Measurements from ENCODE around the gene SUN5.

DNA sequence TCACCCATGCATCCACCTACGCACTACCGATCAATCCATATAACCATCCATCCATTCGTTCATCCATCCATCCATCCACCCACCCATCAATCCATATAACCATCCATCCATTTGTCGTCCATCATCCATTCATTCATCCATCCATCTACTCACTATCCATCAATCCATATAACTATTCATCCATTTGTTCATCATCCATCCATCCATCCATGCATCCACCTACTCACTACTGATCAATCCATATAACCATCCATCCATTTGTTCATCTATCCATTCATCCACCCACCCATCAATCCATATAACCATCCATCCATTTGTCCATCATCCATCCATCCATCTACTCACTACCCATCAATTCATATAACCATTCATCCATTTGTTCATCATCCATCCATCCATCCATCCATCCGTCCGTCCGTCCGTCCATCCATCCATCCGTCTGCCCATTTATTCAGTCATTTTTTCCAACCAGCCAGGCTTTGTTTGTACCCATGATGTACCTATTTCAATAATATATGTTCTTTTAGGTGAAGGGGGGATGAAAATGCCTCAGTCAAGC, 21.2 kb upstream of the SUN5 start:
- TF ChIP-seq, protein P1, sequence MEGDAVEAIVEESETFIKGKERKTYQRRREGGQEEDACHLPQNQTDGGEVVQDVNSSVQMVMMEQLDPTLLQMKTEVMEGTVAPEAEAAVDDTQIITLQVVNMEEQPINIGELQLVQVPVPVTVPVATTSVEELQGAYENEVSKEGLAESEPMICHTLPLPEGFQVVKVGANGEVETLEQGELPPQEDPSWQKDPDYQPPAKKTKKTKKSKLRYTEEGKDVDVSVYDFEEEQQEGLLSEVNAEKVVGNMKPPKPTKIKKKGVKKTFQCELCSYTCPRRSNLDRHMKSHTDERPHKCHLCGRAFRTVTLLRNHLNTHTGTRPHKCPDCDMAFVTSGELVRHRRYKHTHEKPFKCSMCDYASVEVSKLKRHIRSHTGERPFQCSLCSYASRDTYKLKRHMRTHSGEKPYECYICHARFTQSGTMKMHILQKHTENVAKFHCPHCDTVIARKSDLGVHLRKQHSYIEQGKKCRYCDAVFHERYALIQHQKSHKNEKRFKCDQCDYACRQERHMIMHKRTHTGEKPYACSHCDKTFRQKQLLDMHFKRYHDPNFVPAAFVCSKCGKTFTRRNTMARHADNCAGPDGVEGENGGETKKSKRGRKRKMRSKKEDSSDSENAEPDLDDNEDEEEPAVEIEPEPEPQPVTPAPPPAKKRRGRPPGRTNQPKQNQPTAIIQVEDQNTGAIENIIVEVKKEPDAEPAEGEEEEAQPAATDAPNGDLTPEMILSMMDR (IDR thresholded peaks at IDR 0.05; ENCODE audit: poor library complexity): no peak
- TF ChIP-seq EZH2 (IDR thresholded peaks at IDR 0.05; ENCODE audit: borderline replicate concordance): no peak

Measured in hepatocyte (in vitro differentiated cells).